COLO829 (cell line): Measurements from ENCODE around the gene SYNE2.

ENCODE experiments used
- DNase-seq: peaks from one replicate; pipeline ENCODE4 v3.0.0; 2012; ENCODE audit warnings: low spot score

SYNE2 gene

GRCh38 chr14:63908667-63909264, 56.0 kb downstream of the SYNE2 start:
- no peak for DNase-seq

GRCh38 chr14:63909984-63910383, 57.2 kb downstream of the SYNE2 start:
- DNase-seq = no peak

- DNase-seq = no peak
These were observed 58.0 kb downstream of the SYNE2 start for GRCh38 chr14:63910583-63911363.

- DNase-seq = no peak
These were observed 58.6 kb downstream of the SYNE2 start for GRCh38 chr14:63911404-63911803.

GRCh38 chr14:63912286-63912685, 59.5 kb downstream of the SYNE2 start:
- DNase-seq = no peak

GRCh38 chr14:63918411-63918810, 65.6 kb downstream of the SYNE2 start:
- no peak for DNase-seq

GRCh38 chr14:63922696-63923421, 70.1 kb downstream of the SYNE2 start:
- DNase-seq = peak; percentile 10

GRCh38 chr14:63923422-63923752, 70.6 kb downstream of the SYNE2 start:
- DNase-seq = no peak

- no peak for DNase-seq
These were observed 71.6 kb downstream of the SYNE2 start for GRCh38 chr14:63924375-63924774.

GRCh38 chr14:63926641-63927040, 73.8 kb downstream of the SYNE2 start:
- no peak for DNase-seq

- no peak for DNase-seq
These were observed 76.0 kb downstream of the SYNE2 start for GRCh38 chr14:63928744-63929174.

GRCh38 chr14:63933110-63933509, 80.3 kb downstream of the SYNE2 start:
- DNase-seq = no peak

GRCh38 chr14:63933711-63934110, 80.9 kb downstream of the SYNE2 start:
- DNase-seq = peak; percentile 69

- no peak for DNase-seq
These were observed 85.6 kb downstream of the SYNE2 start for GRCh38 chr14:63938198-63939005.

GRCh38 chr14:63939006-63939270, 86.1 kb downstream of the SYNE2 start:
- no peak for DNase-seq

GRCh38 chr14:63940387-63940786, 87.6 kb downstream of the SYNE2 start:
- DNase-seq = no peak

- no peak for DNase-seq
These were observed 88.2 kb downstream of the SYNE2 start for GRCh38 chr14:63941023-63941422.

- no peak for DNase-seq
These were observed 96.9 kb downstream of the SYNE2 start for GRCh38 chr14:63949696-63950095.

GRCh38 chr14:63951021-63951420, 98.2 kb downstream of the SYNE2 start:
- no peak for DNase-seq

GRCh38 chr14:63951429-63951828, 98.6 kb downstream of the SYNE2 start:
- no peak for DNase-seq

- DNase-seq = no peak
These were observed 99.5 kb downstream of the SYNE2 start for GRCh38 chr14:63952053-63952932.
